Measurements from ENCODE around the gene TMBIM1. TPM values are rescaled to one million over a fixed set of nuclear protein-coding genes. Genes with fewer than 3 reads are reported as not detected.
A peak's percentile ranks its signal among the peaks of the same experiment; 100 is the strongest.

The TMBIM1 gene
- 236 TPM for polyA plus RNA-seq
- long read RNA-seq, donor 1, transcript TMBIM1-201 (12 exons, 2,371 nt) = major isoform, 34 of 35 reads
- long read RNA-seq, donor 1, partial matches to known transcripts = 0 of 35 reads
- long read RNA-seq, donor 1, other reads (novel, unspliced or antisense) = 0 of 35 reads
- long read RNA-seq, donor 2, transcript TMBIM1-201 (12 exons, 2,371 nt) = major isoform, 84 of 110 reads
- long read RNA-seq, donor 2, partial matches to known transcripts = 13 of 110 reads
- long read RNA-seq, donor 2, other reads (novel, unspliced or antisense) = 6 of 110 reads
- long read RNA-seq, donor 3 = 0 reads
- long read RNA-seq, donor 4, transcript TMBIM1-201 (12 exons, 2,371 nt) = major isoform, 9 of 10 reads
- long read RNA-seq, donor 4, partial matches to known transcripts = 0 of 10 reads
- long read RNA-seq, donor 4, other reads (novel, unspliced or antisense) = 0 of 10 reads
- long read RNA-seq, donor 5, transcript TMBIM1-201 (12 exons, 2,371 nt) = major isoform, 27 of 27 reads
- long read RNA-seq, donor 5, partial matches to known transcripts = 0 of 27 reads
- long read RNA-seq, donor 5, other reads (novel, unspliced or antisense) = 0 of 27 reads
- long read RNA-seq, donor 6, transcript TMBIM1-201 (12 exons, 2,371 nt) = major isoform, 64 of 94 reads
- long read RNA-seq, donor 6, partial matches to known transcripts = 20 of 94 reads
- long read RNA-seq, donor 6, other reads (novel, unspliced or antisense) = 5 of 94 reads
- long read RNA-seq, donor 7, transcript TMBIM1-201 (12 exons, 2,371 nt) = major isoform, 15 of 16 reads
- long read RNA-seq, donor 7, partial matches to known transcripts = 0 of 16 reads
- long read RNA-seq, donor 7, other reads (novel, unspliced or antisense) = 0 of 16 reads
- long read RNA-seq, donor 8, transcript TMBIM1-201 (12 exons, 2,371 nt) = major isoform, 83 of 116 reads
- long read RNA-seq, donor 8, partial matches to known transcripts = 21 of 116 reads
- long read RNA-seq, donor 8, other reads (novel, unspliced or antisense) = 6 of 116 reads
- long read RNA-seq, donor 9, transcript TMBIM1-201 (12 exons, 2,371 nt) = major isoform, 43 of 63 reads
- long read RNA-seq, donor 9, partial matches to known transcripts = 11 of 63 reads
- long read RNA-seq, donor 9, other reads (novel, unspliced or antisense) = 6 of 63 reads
- long read RNA-seq, donor 10, transcript TMBIM1-201 (12 exons, 2,371 nt) = major isoform, 76 of 195 reads
- long read RNA-seq, donor 10, partial matches to known transcripts = 96 of 195 reads
- long read RNA-seq, donor 10, other reads (novel, unspliced or antisense) = 16 of 195 reads
- long read RNA-seq, donor 11, transcript TMBIM1-201 (12 exons, 2,371 nt) = major isoform, 59 of 67 reads
- long read RNA-seq, donor 11, partial matches to known transcripts = 7 of 67 reads
- long read RNA-seq, donor 11, other reads (novel, unspliced or antisense) = 0 of 67 reads

GRCh38 chr2:218292048-218293014 is at the start of gene TMBIM1:
TMBIM1 (minus strand) TSS chr2:218292503; CDS start chr2:218282141, 10,362 bp downstream.
- Histone ChIP-seq H3K9me3 (ENCODE audit: control insufficient read depth, low read depth, low read length) (no peaks in the 10 kb centered on the region), H3K36me3 (ENCODE audit: control insufficient read depth, insufficient read depth, low read length) (no peaks in the 10 kb centered on the region), H3K27ac (ENCODE audit: low read length) (peak within 1 kb of the TSS; percentile 99), H3K27me3 (ENCODE audit: control insufficient read depth, insufficient read depth, low read length) (no peaks in the 10 kb centered on the region), H3K4me1 (ENCODE audit: control insufficient read depth, insufficient read depth, low read length) (peaks cover 71% of the 10 kb centered on the region), H3K4me3 (ENCODE audit: low read length) (peak within 1 kb of the TSS; percentile 92)
- 47% methylated on average over 2 of the region's 63 CpGs for WGBS (ENCODE audit: insufficient coverage, low lambda C conversion rate)
- DNase-seq = peak; percentile 82 to 91

GRCh38 chr2:218341381-218341780 is 49.1 kb upstream of the TMBIM1 start:
- Histone ChIP-seq H3K4me1 (ENCODE audit: control insufficient read depth, insufficient read depth, low read length) (no peaks in the 10 kb centered on the region), H3K4me3 (ENCODE audit: low read length) (no peak overlapping the region), H3K27ac (ENCODE audit: low read length) (no peak overlapping the region), H3K36me3 (ENCODE audit: control insufficient read depth, insufficient read depth, low read length) (peaks cover 56% of the 10 kb centered on the region), H3K9me3 (ENCODE audit: control insufficient read depth, low read depth, low read length) (no peaks in the 10 kb centered on the region), H3K27me3 (ENCODE audit: control insufficient read depth, insufficient read depth, low read length) (no peaks in the 10 kb centered on the region)
- no peak for DNase-seq
- WGBS (ENCODE audit: insufficient coverage, low lambda C conversion rate) = no CpG with 5 or more reads among the region's 8 CpGs

- no CpG with 5 or more reads among the region's 9 CpGs for WGBS (ENCODE audit: insufficient coverage, low lambda C conversion rate)
- no peak for DNase-seq
- H3K4me3 ChIP-seq (ENCODE audit: low read length) = no peak overlapping the region
- H3K36me3 ChIP-seq (ENCODE audit: control insufficient read depth, insufficient read depth, low read length) = peaks cover 49% of the 10 kb centered on the region
- no peaks in the 10 kb centered on the region for H3K27me3 ChIP-seq (ENCODE audit: control insufficient read depth, insufficient read depth, low read length)
- H3K9me3 ChIP-seq (ENCODE audit: control insufficient read depth, low read depth, low read length) = no peaks in the 10 kb centered on the region
- no peak overlapping the region for H3K27ac ChIP-seq (ENCODE audit: low read length)
- no peaks in the 10 kb centered on the region for H3K4me1 ChIP-seq (ENCODE audit: control insufficient read depth, insufficient read depth, low read length)
Observed at GRCh38 chr2:218340656-218341055, 48.4 kb upstream of the TMBIM1 start.

- H3K36me3 ChIP-seq (ENCODE audit: control insufficient read depth, insufficient read depth, low read length) = peaks cover 4% of the 10 kb centered on the region
Observed at GRCh38 chr2:218334531-218334930, 42.2 kb upstream of the TMBIM1 start.

GRCh38 chr2:218332920-218333645 is 40.8 kb upstream of the TMBIM1 start:
- DNase-seq = no peak
- no peak overlapping the region for H3K4me3 ChIP-seq (ENCODE audit: low read length)
- H3K27ac ChIP-seq (ENCODE audit: low read length) = no peak overlapping the region
- H3K36me3 ChIP-seq (ENCODE audit: control insufficient read depth, insufficient read depth, low read length) = peaks cover 9% of the 10 kb centered on the region
- no peaks in the 10 kb centered on the region for H3K9me3 ChIP-seq (ENCODE audit: control insufficient read depth, low read depth, low read length)
- no peaks in the 10 kb centered on the region for H3K27me3 ChIP-seq (ENCODE audit: control insufficient read depth, insufficient read depth, low read length)
- peaks cover 16% of the 10 kb centered on the region for H3K4me1 ChIP-seq (ENCODE audit: control insufficient read depth, insufficient read depth, low read length)
- no CpG with 5 or more reads among the region's 16 CpGs for WGBS (ENCODE audit: insufficient coverage, low lambda C conversion rate)

More at GRCh38 chr2:218334531-218334930, 42.2 kb upstream of the TMBIM1 start:
- H3K27me3 ChIP-seq (ENCODE audit: control insufficient read depth, insufficient read depth, low read length) = no peaks in the 10 kb centered on the region
- H3K27ac ChIP-seq (ENCODE audit: low read length) = no peak overlapping the region
- WGBS (ENCODE audit: insufficient coverage, low lambda C conversion rate) = no CpG with 5 or more reads among the region's 3 CpGs
- H3K4me3 ChIP-seq (ENCODE audit: low read length) = no peak overlapping the region
- H3K9me3 ChIP-seq (ENCODE audit: control insufficient read depth, low read depth, low read length) = no peaks in the 10 kb centered on the region
- no peak for DNase-seq
- H3K4me1 ChIP-seq (ENCODE audit: control insufficient read depth, insufficient read depth, low read length) = peaks cover 8% of the 10 kb centered on the region

- Histone ChIP-seq H3K27me3 (ENCODE audit: control insufficient read depth, insufficient read depth, low read length) (no peaks in the 10 kb centered on the region), H3K4me1 (ENCODE audit: control insufficient read depth, insufficient read depth, low read length) (peaks cover 24% of the 10 kb centered on the region), H3K9me3 (ENCODE audit: control insufficient read depth, low read depth, low read length) (no peaks in the 10 kb centered on the region), H3K4me3 (ENCODE audit: low read length) (no peak overlapping the region), H3K27ac (ENCODE audit: low read length) (no peak overlapping the region), H3K36me3 (ENCODE audit: control insufficient read depth, insufficient read depth, low read length) (peaks cover 9% of the 10 kb centered on the region)
- WGBS (ENCODE audit: insufficient coverage, low lambda C conversion rate) = no CpG with 5 or more reads among the region's 1 CpG
- DNase-seq = no peak
Observed at GRCh38 chr2:218332288-218332687, 40.0 kb upstream of the TMBIM1 start.

GRCh38 chr2:218331745-218332144 is 39.4 kb upstream of the TMBIM1 start:
- H3K27me3 ChIP-seq (ENCODE audit: control insufficient read depth, insufficient read depth, low read length) = no peaks in the 10 kb centered on the region
- H3K4me3 ChIP-seq (ENCODE audit: low read length) = no peak overlapping the region
- H3K27ac ChIP-seq (ENCODE audit: low read length) = no peak overlapping the region
- H3K9me3 ChIP-seq (ENCODE audit: control insufficient read depth, low read depth, low read length) = no peaks in the 10 kb centered on the region
- H3K4me1 ChIP-seq (ENCODE audit: control insufficient read depth, insufficient read depth, low read length) = peaks cover 30% of the 10 kb centered on the region
- no CpG with 5 or more reads among the region's 8 CpGs for WGBS (ENCODE audit: insufficient coverage, low lambda C conversion rate)
- H3K36me3 ChIP-seq (ENCODE audit: control insufficient read depth, insufficient read depth, low read length) = peaks cover 9% of the 10 kb centered on the region
- no peak for DNase-seq

- Histone ChIP-seq H3K27ac (ENCODE audit: low read length) (no peak overlapping the region), H3K27me3 (ENCODE audit: control insufficient read depth, insufficient read depth, low read length) (no peaks in the 10 kb centered on the region), H3K4me1 (ENCODE audit: control insufficient read depth, insufficient read depth, low read length) (peaks cover 37% of the 10 kb centered on the region), H3K4me3 (ENCODE audit: low read length) (no peak overlapping the region), H3K36me3 (ENCODE audit: control insufficient read depth, insufficient read depth, low read length) (peaks cover 9% of the 10 kb centered on the region), H3K9me3 (ENCODE audit: control insufficient read depth, low read depth, low read length) (no peaks in the 10 kb centered on the region)
- DNase-seq = no peak
- WGBS (ENCODE audit: insufficient coverage, low lambda C conversion rate) = no CpG with 5 or more reads among the region's 8 CpGs
Observed at GRCh38 chr2:218329826-218330593, 37.7 kb upstream of the TMBIM1 start.
